ENCODE results near the gene TUSC7.

DNA sequence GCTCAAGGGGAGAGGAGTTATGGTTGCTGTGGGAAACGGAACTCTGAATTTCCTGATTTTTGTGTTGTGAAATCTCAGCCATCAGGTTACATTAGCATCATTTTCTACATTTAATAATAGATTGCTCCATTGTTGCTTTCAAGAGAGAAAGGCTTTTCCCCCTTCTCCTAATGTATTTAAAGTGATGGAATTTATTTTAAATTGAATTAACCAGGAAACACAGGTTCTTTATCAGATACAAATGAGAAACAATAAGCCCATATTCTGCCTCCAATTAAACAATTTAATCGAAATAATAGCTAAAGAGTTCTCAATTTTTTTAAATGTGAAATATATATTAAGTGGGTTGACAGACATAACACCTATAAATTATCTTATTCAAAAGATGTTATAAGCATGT is 30.1 kb downstream of the TUSC7 start:
- TF ChIP-seq, protein P1, sequence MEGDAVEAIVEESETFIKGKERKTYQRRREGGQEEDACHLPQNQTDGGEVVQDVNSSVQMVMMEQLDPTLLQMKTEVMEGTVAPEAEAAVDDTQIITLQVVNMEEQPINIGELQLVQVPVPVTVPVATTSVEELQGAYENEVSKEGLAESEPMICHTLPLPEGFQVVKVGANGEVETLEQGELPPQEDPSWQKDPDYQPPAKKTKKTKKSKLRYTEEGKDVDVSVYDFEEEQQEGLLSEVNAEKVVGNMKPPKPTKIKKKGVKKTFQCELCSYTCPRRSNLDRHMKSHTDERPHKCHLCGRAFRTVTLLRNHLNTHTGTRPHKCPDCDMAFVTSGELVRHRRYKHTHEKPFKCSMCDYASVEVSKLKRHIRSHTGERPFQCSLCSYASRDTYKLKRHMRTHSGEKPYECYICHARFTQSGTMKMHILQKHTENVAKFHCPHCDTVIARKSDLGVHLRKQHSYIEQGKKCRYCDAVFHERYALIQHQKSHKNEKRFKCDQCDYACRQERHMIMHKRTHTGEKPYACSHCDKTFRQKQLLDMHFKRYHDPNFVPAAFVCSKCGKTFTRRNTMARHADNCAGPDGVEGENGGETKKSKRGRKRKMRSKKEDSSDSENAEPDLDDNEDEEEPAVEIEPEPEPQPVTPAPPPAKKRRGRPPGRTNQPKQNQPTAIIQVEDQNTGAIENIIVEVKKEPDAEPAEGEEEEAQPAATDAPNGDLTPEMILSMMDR (IDR thresholded peaks at IDR 0.05) = no peak
- TF ChIP-seq POLR2A (IDR thresholded peaks at IDR 0.05) = no peak

All from right lobe of liver (tissue), 4 donors.